K562 (cell line): Measurements from ENCODE around the gene LSP1.

ENCODE experiments used
- ELF4 ChIP-seq: fragments of 450-650 bp; formaldehyde crosslinking; IDR thresholded peaks from 2 replicates; pipeline ENCODE4 v1.4.0; 2022; ENCODE audit warnings: missing genetic modification characterization
- SMARCA5 ChIP-seq: fragments of 450-650 bp; IDR thresholded peaks from 2 replicates; pipeline ENCODE4 v1.6.1; 2016
- TEAD4 ChIP-seq, 2 experiments: sonication (generic) in 1 of 2; formaldehyde crosslinking in 1 of 2; IDR thresholded peaks; 2 replicates each; pipeline versions ENCODE4 v1.6.1 to v1.8.0; 2012 to 2022; ENCODE audit warnings: borderline replicate concordance in 1 of 2, inconsistent platforms in 1 of 2, low read length in 1 of 2, mild to moderate bottlenecking in 1 of 2, missing genetic modification reagents in 1 of 2

DNA sequence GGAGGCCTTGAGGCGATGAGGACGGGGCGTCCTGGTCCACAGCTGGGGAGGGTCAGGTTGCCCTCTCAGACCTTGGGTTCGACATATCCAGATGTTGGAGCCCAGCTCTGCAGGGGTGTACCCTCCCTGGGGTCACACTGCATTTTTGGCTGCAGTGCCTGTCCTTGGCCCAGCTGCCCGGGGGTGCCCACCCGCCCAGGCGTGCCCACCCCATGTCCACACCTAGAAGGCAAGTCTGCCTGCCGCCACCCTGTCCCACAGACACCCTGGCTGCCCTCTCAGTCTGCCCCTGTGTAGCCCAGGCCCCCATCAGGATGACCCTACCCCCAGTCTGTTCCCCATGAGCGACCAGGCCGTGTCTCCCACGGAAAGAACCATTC is 3.0 kb downstream of the LSP1 start:
- TF ChIP-seq SMARCA5: no peak
- no peak for TF ChIP-seq TEAD4 (IDR thresholded peaks at IDR 0.05; ENCODE audit: low read length)
- no peak for TF ChIP-seq TEAD4 (CRISPR knock-in tag; IDR thresholded peaks at IDR 0.05; ENCODE audit: borderline replicate concordance)
- no peak for TF ChIP-seq ELF4 (CRISPR knock-in tag)
